ENCODE data around the gene HOXA10. TPM values are rescaled to one million over a fixed set of nuclear protein-coding genes. Genes with fewer than 3 reads are reported as not detected.

HOXA10 gene
- total RNA-seq, 1 experiment from 2014 or later, result not detected

- H3K23ac ChIP-seq (ENCODE audit: insufficient read length, low read depth, low read length), result no peak overlapping the region
- H3K27ac Mint-ChIP-seq, result no peak overlapping the region
- WGBS (ENCODE audit: extremely low coverage, insufficient read length, low lambda C conversion rate), result no CpG with 5 or more reads among the region's 43 CpGs
- no peak overlapping the region for H3K9ac ChIP-seq (ENCODE audit: extremely low read depth, insufficient read length, low read length)
- no peak overlapping the region for H3K4ac ChIP-seq (ENCODE audit: low read depth, low read length)
- no peak overlapping the region for H3K27ac ChIP-seq (ENCODE audit: insufficient read length, low read depth, low read length)
- no peaks in the 10 kb centered on the region for H3K4me1 ChIP-seq (ENCODE audit: insufficient read depth, low read length)
- H3K36me3 Mint-ChIP-seq (ENCODE audit: insufficient read depth in 1 of 3, low read depth in 3 of 3), result peaks cover 0 to 2% (median 0%) of the 10 kb centered on the region in 3 experiments; a peak in 1 of 7 replicates
- H3K23me2 ChIP-seq (ENCODE audit: insufficient read length, low read depth, low read length, poor library complexity, severe bottlenecking), result no peaks in the 10 kb centered on the region
- peaks cover 100% of the 10 kb centered on the region for H3K27me3 ChIP-seq (ENCODE audit: insufficient read depth, low read length)
- no peak overlapping the region for H2AK5ac ChIP-seq (ENCODE audit: insufficient read length, low read length)
- no peak overlapping the region for H3K18ac ChIP-seq (ENCODE audit: insufficient read length, low read depth, low read length)
- H3K4me3 Mint-ChIP-seq, result no peak overlapping the region; a peak in 1 of 5 replicates
- no peak overlapping the region for H3T11ph ChIP-seq (ENCODE audit: low read length)
- no peak overlapping the region for H4K5ac ChIP-seq (ENCODE audit: insufficient read length, low read depth, low read length)
- H3K79me2 ChIP-seq (ENCODE audit: insufficient read depth, low read length), result no peaks in the 10 kb centered on the region
- H4K20me1 ChIP-seq (ENCODE audit: control insufficient read depth, insufficient read depth, insufficient read length), result peaks cover 2% of the 10 kb centered on the region
- no peak overlapping the region for H2BK15ac ChIP-seq (ENCODE audit: low read depth, low read length)
- DNase-seq, result no peak
- peaks cover 0 to 10% of the 10 kb centered on the region in 2 experiments; a peak in 1 of 4 replicates for H3K4me1 Mint-ChIP-seq
- H2AFZ ChIP-seq (ENCODE audit: low read length), result no peak overlapping the region
- H2BK5ac ChIP-seq (ENCODE audit: insufficient read length, low read length), result no peak overlapping the region
- H2BK20ac ChIP-seq (ENCODE audit: low read depth, low read length, poor library complexity, severe bottlenecking), result no peak overlapping the region
- peaks cover 100% of the 10 kb centered on the region for H3K27me3 Mint-ChIP-seq (ENCODE audit: low read depth)
- no peak overlapping the region for H3K56ac ChIP-seq (ENCODE audit: insufficient read length, low read depth, low read length)
- no peak overlapping the region for H2BK12ac ChIP-seq (ENCODE audit: insufficient read length, low read depth, low read length)
- no peaks in the 10 kb centered on the region for H3K9me3 ChIP-seq (ENCODE audit: control insufficient read depth, low read depth, low read length)
- no peak overlapping the region for H3K4me2 ChIP-seq (ENCODE audit: insufficient read depth, insufficient read length, low read length)
- no peak for TF ChIP-seq CTCF (conservative IDR thresholded peaks at IDR 0.05)
- H4K8ac ChIP-seq (replicated peaks; ENCODE audit: insufficient read length, low read depth, low read length), result no peak overlapping the region
- no peak overlapping the region for H4K91ac ChIP-seq (ENCODE audit: insufficient read length, low read depth, low read length)
- no peak overlapping the region for H3K14ac ChIP-seq (ENCODE audit: insufficient read depth, low read length)
- H3K9me3 Mint-ChIP-seq, result peaks cover 9 to 10% of the 10 kb centered on the region in 2 experiments; a peak in 4 of 5 replicates
- H2BK120ac ChIP-seq (ENCODE audit: low read depth, low read length, poor library complexity, severe bottlenecking), result no peak overlapping the region
- H3K79me1 ChIP-seq (ENCODE audit: insufficient read depth, low read depth, low read length, poor library complexity, severe bottlenecking), result no peaks in the 10 kb centered on the region
Measured at GRCh38 chr7:27124096-27124901, 49.8 kb downstream of the HOXA10 start.
